SK-N-MC (cell line): ENCODE results near the gene EPS15.

Experiments used
- EZH2 ChIP-seq: fragments of 200-600 bp; sonication (generic); IDR thresholded peaks from one replicate; pipeline ENCODE4 v1.6.1; 2017; ENCODE audit warnings: antibody characterized with exemption
- FOXP2 ChIP-seq: optimal IDR thresholded peaks from 2 replicates; pipeline ENCODE3; 2011; ENCODE audit warnings: mild to moderate bottlenecking, moderate library complexity; ENCODE audit not compliant: insufficient read depth; ENCODE audit errors: extremely low read length, control extremely low read depth
- POLR2AphosphoS5 ChIP-seq: IDR thresholded peaks from 2 replicates; pipeline ENCODE4 v1.6.1; 2012; ENCODE audit warnings: mild to moderate bottlenecking, low read depth, low read length, borderline replicate concordance

- TF ChIP-seq EZH2 (no peak), POLR2AphosphoS5 (no peak), FOXP2 (no peak)
Observed at GRCh38 chr1:51543858-51544257, 24.8 kb upstream of the EPS15 start.
